ENCODE results near the gene TBX2.

DNA sequence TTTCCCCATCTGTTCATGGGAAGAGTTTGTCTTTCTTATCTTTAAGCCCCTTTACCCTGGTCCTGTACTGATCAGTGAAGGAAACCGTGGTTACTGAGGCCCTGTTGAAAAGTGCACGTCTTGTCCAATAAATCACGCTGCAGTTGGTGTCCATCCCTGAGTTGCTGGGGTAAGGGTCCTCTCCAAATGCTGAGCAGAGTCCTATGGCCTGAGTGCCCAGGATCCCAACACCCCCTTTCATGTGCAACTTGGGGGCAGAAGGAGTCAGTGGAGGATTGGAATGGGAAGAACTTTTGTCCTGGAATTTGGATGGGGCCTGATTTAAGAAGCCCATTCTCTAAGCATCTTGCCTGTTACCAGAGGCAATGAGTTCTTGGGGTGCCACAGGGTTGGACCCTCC, 7.0 kb upstream of the TBX2 start:
- TF ChIP-seq, protein P1, sequence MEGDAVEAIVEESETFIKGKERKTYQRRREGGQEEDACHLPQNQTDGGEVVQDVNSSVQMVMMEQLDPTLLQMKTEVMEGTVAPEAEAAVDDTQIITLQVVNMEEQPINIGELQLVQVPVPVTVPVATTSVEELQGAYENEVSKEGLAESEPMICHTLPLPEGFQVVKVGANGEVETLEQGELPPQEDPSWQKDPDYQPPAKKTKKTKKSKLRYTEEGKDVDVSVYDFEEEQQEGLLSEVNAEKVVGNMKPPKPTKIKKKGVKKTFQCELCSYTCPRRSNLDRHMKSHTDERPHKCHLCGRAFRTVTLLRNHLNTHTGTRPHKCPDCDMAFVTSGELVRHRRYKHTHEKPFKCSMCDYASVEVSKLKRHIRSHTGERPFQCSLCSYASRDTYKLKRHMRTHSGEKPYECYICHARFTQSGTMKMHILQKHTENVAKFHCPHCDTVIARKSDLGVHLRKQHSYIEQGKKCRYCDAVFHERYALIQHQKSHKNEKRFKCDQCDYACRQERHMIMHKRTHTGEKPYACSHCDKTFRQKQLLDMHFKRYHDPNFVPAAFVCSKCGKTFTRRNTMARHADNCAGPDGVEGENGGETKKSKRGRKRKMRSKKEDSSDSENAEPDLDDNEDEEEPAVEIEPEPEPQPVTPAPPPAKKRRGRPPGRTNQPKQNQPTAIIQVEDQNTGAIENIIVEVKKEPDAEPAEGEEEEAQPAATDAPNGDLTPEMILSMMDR (IDR thresholded peaks at IDR 0.05), result no peak
- TF ChIP-seq EZH2phosphoT487 (IDR thresholded peaks at IDR 0.05) (no peak), EZH2 (IDR thresholded peaks at IDR 0.05) (no peak)
